IMR-90 (cell line): ENCODE data around the gene SH3RF3.

Source experiments
- BHLHE40 ChIP-seq: fragments of 150-350 bp; IDR thresholded peaks from 2 replicates; pipeline ENCODE4 v1.6.1; 2016; ENCODE audit warnings: mild to moderate bottlenecking, low read depth, low read length
- CEBPB ChIP-seq: IDR thresholded peaks from 2 replicates; pipeline ENCODE4 v1.6.1; 2012; ENCODE audit warnings: low read depth, low read length, improper control_type of control experiment
- CHD1 ChIP-seq: IDR thresholded peaks from 2 replicates; pipeline ENCODE4 v1.6.1; 2012; ENCODE audit warnings: low read depth, low read length, improper control_type of control experiment
- ELK1 ChIP-seq: fragments of 150-350 bp; IDR thresholded peaks from 2 replicates; pipeline ENCODE4 v1.6.1; 2016; ENCODE audit warnings: low read depth, mild to moderate bottlenecking, low read length, moderate library complexity, borderline replicate concordance
- MAFK ChIP-seq: IDR thresholded peaks from 2 replicates; pipeline ENCODE4 v1.6.1; 2012; ENCODE audit warnings: low read depth, low read length, improper control_type of control experiment
- MAZ ChIP-seq: IDR thresholded peaks from 2 replicates; pipeline ENCODE4 v1.6.1; 2012; ENCODE audit warnings: low read depth, mild to moderate bottlenecking, low read length, improper control_type of control experiment, moderate library complexity, borderline replicate concordance
- MXI1 ChIP-seq: IDR thresholded peaks from 2 replicates; pipeline ENCODE4 v1.6.1; 2012; ENCODE audit warnings: low read depth, mild to moderate bottlenecking, low read length, moderate library complexity, borderline replicate concordance
- POLR2A ChIP-seq: IDR thresholded peaks from 2 replicates; pipeline ENCODE4 v1.6.1; 2012; ENCODE audit warnings: mild to moderate bottlenecking, low read depth, low read length
- RAD21 ChIP-seq: IDR thresholded peaks from 2 replicates; pipeline ENCODE4 v1.6.1; 2012; ENCODE audit warnings: low read length, improper control_type of control experiment
- RCOR1 ChIP-seq: IDR thresholded peaks from 2 replicates; pipeline ENCODE4 v1.6.1; 2012; ENCODE audit warnings: mild to moderate bottlenecking, low read length, improper control_type of control experiment; ENCODE audit not compliant: insufficient replicate concordance
- RFX5 ChIP-seq: IDR thresholded peaks from 2 replicates; pipeline ENCODE4 v1.8.0; 2012; ENCODE audit warnings: low read depth, mild to moderate bottlenecking, low read length, moderate library complexity
- SMC3 ChIP-seq: fragments of 150-350 bp; IDR thresholded peaks from 2 replicates; pipeline ENCODE4 v1.6.1; 2016; ENCODE audit warnings: low read depth, mild to moderate bottlenecking, antibody characterized with exemption, low read length, moderate library complexity
- TF ChIP-seq, protein P1 (sequence below): conservative IDR thresholded peaks from 2 replicates; pipeline ENCODE4 v1.5.1; 2012; ENCODE audit warnings: mild to moderate bottlenecking, low read depth, low read length, improper control_type of control experiment
- TF ChIP-seq, protein P2 (sequence below): fragments of 150-350 bp; IDR thresholded peaks from 2 replicates; pipeline ENCODE4 v1.6.1; 2017; ENCODE audit warnings: mild to moderate bottlenecking, antibody characterized with exemption, low read length, low read depth

GRCh38 chr2:109135359-109136197, 6.6 kb downstream of the SH3RF3 start:
- TF ChIP-seq ELK1 (no peak), RAD21 (no peak), RCOR1 (no peak), SMC3 (no peak), CHD1 (no peak), POLR2A (no peak), MAZ (no peak), CEBPB (no peak), MAFK (no peak), MXI1 (no peak), BHLHE40 (no peak), RFX5 (no peak)
- TF ChIP-seq, protein P1, sequence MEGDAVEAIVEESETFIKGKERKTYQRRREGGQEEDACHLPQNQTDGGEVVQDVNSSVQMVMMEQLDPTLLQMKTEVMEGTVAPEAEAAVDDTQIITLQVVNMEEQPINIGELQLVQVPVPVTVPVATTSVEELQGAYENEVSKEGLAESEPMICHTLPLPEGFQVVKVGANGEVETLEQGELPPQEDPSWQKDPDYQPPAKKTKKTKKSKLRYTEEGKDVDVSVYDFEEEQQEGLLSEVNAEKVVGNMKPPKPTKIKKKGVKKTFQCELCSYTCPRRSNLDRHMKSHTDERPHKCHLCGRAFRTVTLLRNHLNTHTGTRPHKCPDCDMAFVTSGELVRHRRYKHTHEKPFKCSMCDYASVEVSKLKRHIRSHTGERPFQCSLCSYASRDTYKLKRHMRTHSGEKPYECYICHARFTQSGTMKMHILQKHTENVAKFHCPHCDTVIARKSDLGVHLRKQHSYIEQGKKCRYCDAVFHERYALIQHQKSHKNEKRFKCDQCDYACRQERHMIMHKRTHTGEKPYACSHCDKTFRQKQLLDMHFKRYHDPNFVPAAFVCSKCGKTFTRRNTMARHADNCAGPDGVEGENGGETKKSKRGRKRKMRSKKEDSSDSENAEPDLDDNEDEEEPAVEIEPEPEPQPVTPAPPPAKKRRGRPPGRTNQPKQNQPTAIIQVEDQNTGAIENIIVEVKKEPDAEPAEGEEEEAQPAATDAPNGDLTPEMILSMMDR = no peak
- TF ChIP-seq, protein P2, sequence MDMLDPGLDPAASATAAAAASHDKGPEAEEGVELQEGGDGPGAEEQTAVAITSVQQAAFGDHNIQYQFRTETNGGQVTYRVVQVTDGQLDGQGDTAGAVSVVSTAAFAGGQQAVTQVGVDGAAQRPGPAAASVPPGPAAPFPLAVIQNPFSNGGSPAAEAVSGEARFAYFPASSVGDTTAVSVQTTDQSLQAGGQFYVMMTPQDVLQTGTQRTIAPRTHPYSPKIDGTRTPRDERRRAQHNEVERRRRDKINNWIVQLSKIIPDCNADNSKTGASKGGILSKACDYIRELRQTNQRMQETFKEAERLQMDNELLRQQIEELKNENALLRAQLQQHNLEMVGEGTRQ = no peak
